BJ (cell line): Measurements from ENCODE around the gene ASIC3. TPM values are rescaled to one million over a fixed set of nuclear protein-coding genes. Genes with fewer than 3 reads are reported as not detected.

Experiments used
- CTCF ChIA-PET: fragments of 350-600 bp; formaldehyde crosslinking; extraction: SDS; loops from one replicate; lab custom pipeline; 2021; ENCODE audit warnings: antibody characterized with exemption, inconsistent platforms; lab: Yijun Ruan, JAX
- POLR2A ChIA-PET: fragments of 300-600 bp; sonication (Branson Sonifier 250); formaldehyde crosslinking; extraction: SDS; loops from one replicate; lab custom pipeline; 2021; ENCODE audit warnings: antibody characterized with exemption; lab: Charles Lee
- DNase-seq: peaks from one replicate; pipeline ENCODE4 v3.0.0-alpha.2; 2011; ENCODE audit warnings: low read depth
- H3K27me3 ChIP-seq: 2 replicates; pipeline ENCODE4 v1.6.0; 2011; ENCODE audit warnings: low read length; ENCODE audit not compliant: control insufficient read depth, insufficient read depth
- H3K36me3 ChIP-seq: 2 replicates; pipeline ENCODE4 v1.5.1; 2011; ENCODE audit warnings: low read length; ENCODE audit not compliant: control insufficient read depth, insufficient read depth
- H3K4me3 ChIP-seq: 2 replicates; pipeline ENCODE4 v1.5.1; 2011; ENCODE audit warnings: low read depth, mild to moderate bottlenecking, control low read depth, low read length
- CTCF ChIP-seq: IDR thresholded peaks from 2 replicates; pipeline ENCODE4 v1.5.1; 2011; ENCODE audit warnings: low read depth, mild to moderate bottlenecking, control low read depth, inconsistent platforms, low read length, moderate library complexity; ENCODE audit not compliant: insufficient read depth
- polyA plus RNA-seq: library from polyadenylated mRNA; depleted of rRNA; stranded (reverse); fragments of >200 nt; gene quantifications from 2 replicates; pipeline ENCODE4 v1.2.3, GENCODE V29; 2011

The ASIC3 gene
- polyA plus RNA-seq, 1 experiment: 0.45 TPM

- H3K27me3 ChIP-seq: no peaks in the 10 kb centered on the region
- ChIA-PET POLR2A (no interaction called here), CTCF (interaction anchor here (0.6 to 1.4 kb wide), 6 partner anchors 9 to 56 kb away, joined by 3 to 4 read pairs (median 4); no protein-coding TSS in a partner anchor)
- H3K36me3 ChIP-seq: peaks cover 57% of the 10 kb centered on the region
- no peak for TF ChIP-seq CTCF
- H3K4me3 ChIP-seq: no peak overlapping the region
- no peak for DNase-seq
These were observed 19.9 kb downstream of the ASIC3 start for GRCh38 chr7:151068069-151068773.

GRCh38 chr7:151069841-151070573, 21.7 kb downstream of the ASIC3 start:
- ChIA-PET POLR2A (no interaction called here), CTCF (no interaction called here)
- no peak for DNase-seq
- H3K4me3 ChIP-seq: no peak overlapping the region
- peaks cover 60% of the 10 kb centered on the region for H3K36me3 ChIP-seq
- TF ChIP-seq CTCF: no peak
- no peaks in the 10 kb centered on the region for H3K27me3 ChIP-seq

- no peak for DNase-seq
- ChIA-PET CTCF (no interaction called here), POLR2A (no interaction called here)
- H3K4me3 ChIP-seq: no peak overlapping the region
- no peaks in the 10 kb centered on the region for H3K27me3 ChIP-seq
- TF ChIP-seq CTCF: no peak
- peaks cover 60% of the 10 kb centered on the region for H3K36me3 ChIP-seq
These were observed 22.2 kb downstream of the ASIC3 start for GRCh38 chr7:151070574-151070960.

- no peak for TF ChIP-seq CTCF
- no peaks in the 10 kb centered on the region for H3K27me3 ChIP-seq
- CTCF ChIA-PET: interaction anchor here (0.9 kb wide), 1 partner anchor 12 kb away, joined by 3 read pairs; the partner anchor contains the start of gene SLC4A2
- POLR2A ChIA-PET: no interaction called here
- H3K36me3 ChIP-seq: peaks cover 60% of the 10 kb centered on the region
- no peak overlapping the region for H3K4me3 ChIP-seq
- DNase-seq: no peak
These were observed 22.9 kb downstream of the ASIC3 start for GRCh38 chr7:151071032-151071866.

GRCh38 chr7:151073990-151074389, 25.7 kb downstream of the ASIC3 start:
- Histone ChIP-seq H3K4me3 (no peak overlapping the region), H3K27me3 (no peaks in the 10 kb centered on the region), H3K36me3 (peaks cover 54% of the 10 kb centered on the region)
- no peak for DNase-seq
- POLR2A ChIA-PET: no interaction called here
- CTCF ChIA-PET: no interaction called here
- TF ChIP-seq CTCF: no peak
